Fibroblast of upper back skin (primary cell): ENCODE data around the gene SPATS2.
A peak's percentile ranks its signal among the peaks of the same experiment; 100 is the strongest.
"Not testable (repeated sequence)": the region's sequence is repeated elsewhere in the genome, so short reads cannot be mapped to it uniquely, and the experiment has no call there.

Experiments used
- DNase-seq: peaks from one replicate; pipeline ENCODE4 v3.0.0-alpha.2; 2013

SPATS2 gene

GRCh38 chr12:49367381-49368239, at the start of gene SPATS2:
SPATS2 (plus strand) TSS chr12:49367462; CDS start chr12:49461013, 93,551 bp downstream.
- no peak for DNase-seq

GRCh38 chr12:49320411-49321103, 46.7 kb upstream of the SPATS2 start:
- not testable (repeated sequence) for DNase-seq

- no peak for DNase-seq
These were observed 44.9 kb upstream of the SPATS2 start for GRCh38 chr12:49322367-49322707.

- peak; percentile 99 for DNase-seq
These were observed 44.3 kb upstream of the SPATS2 start, which contains the start of gene TROAP for GRCh38 chr12:49322708-49323523. TROAP (plus strand) TSS chr12:49323255; CDS start chr12:49323609, 354 bp downstream.

GRCh38 chr12:49323524-49324097, 43.7 kb upstream of the SPATS2 start:
- no peak for DNase-seq

GRCh38 chr12:49325606-49326005, 41.7 kb upstream of the SPATS2 start:
- no peak for DNase-seq

GRCh38 chr12:49327368-49327767, 39.9 kb upstream of the SPATS2 start:
- DNase-seq: no peak

GRCh38 chr12:49327887-49328286, 39.4 kb upstream of the SPATS2 start:
- DNase-seq: no peak

- DNase-seq: no peak
These were observed 38.4 kb upstream of the SPATS2 start for GRCh38 chr12:49328816-49329215.

GRCh38 chr12:49330032-49330619, 37.1 kb upstream of the SPATS2 start:
- DNase-seq: no peak

- DNase-seq: no peak
These were observed 36.5 kb upstream of the SPATS2 start for GRCh38 chr12:49330631-49331379.

GRCh38 chr12:49331380-49332222, 35.7 kb upstream of the SPATS2 start:
- DNase-seq: peak; percentile 71

GRCh38 chr12:49332441-49332861, 34.8 kb upstream of the SPATS2 start:
- no peak for DNase-seq

GRCh38 chr12:49332891-49333371, 34.3 kb upstream of the SPATS2 start:
- DNase-seq: no peak

- not testable (repeated sequence) for DNase-seq
These were observed 33.5 kb upstream of the SPATS2 start for GRCh38 chr12:49333778-49334177.

GRCh38 chr12:49334226-49334625, 33.0 kb upstream of the SPATS2 start:
- no peak for DNase-seq

- no peak for DNase-seq
These were observed 32.6 kb upstream of the SPATS2 start for GRCh38 chr12:49334681-49335080.

- DNase-seq: no peak
These were observed 31.9 kb upstream of the SPATS2 start for GRCh38 chr12:49335118-49335954.

- DNase-seq: no peak
These were observed 31.2 kb upstream of the SPATS2 start for GRCh38 chr12:49335955-49336644.
